ENCODE results near the gene ARHGAP29.

Gene ARHGAP29

DNA sequence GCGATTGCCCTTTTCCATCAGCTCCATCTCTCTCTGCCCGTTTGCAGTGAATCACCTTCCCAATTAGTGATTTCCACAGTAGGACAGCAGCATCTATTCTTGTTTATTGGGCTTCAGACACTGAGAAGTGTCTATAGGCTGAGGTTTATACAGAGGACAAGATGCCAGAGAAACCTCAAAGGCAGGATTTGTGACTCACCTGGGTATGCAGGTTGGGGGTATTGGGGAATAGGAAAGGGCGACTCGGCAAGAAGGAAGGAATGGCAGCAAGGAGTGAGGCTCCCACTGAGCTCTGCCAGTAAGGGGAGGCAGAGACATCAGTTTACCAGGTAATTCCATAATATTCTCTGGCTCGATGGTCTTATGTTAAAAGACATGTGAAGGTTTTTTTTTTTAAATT lies 91.1 kb downstream of the ARHGAP29 start:
- Histone ChIP-seq H3K27me3 (ENCODE audit: control insufficient read depth, insufficient read depth, low read length) (no peaks in the 10 kb centered on the region), H3K27ac (ENCODE audit: low read depth, low read length) (no peak overlapping the region), H3K4me1 (ENCODE audit: control insufficient read depth, insufficient read depth, low read length) (no peaks in the 10 kb centered on the region), H3K9ac (ENCODE audit: low read length) (no peak overlapping the region), H3K36me3 (ENCODE audit: control insufficient read depth, insufficient read depth, low read length) (no peaks in the 10 kb centered on the region), H3K4me3 (ENCODE audit: low read length) (no peak overlapping the region)

- Histone ChIP-seq H3K4me3 (ENCODE audit: low read length) (no peak overlapping the region), H3K4me1 (ENCODE audit: control insufficient read depth, insufficient read depth, low read length) (no peaks in the 10 kb centered on the region)
These were observed 92.5 kb downstream of the ARHGAP29 start for GRCh38 chr1:94144836-94145235.

DNA sequence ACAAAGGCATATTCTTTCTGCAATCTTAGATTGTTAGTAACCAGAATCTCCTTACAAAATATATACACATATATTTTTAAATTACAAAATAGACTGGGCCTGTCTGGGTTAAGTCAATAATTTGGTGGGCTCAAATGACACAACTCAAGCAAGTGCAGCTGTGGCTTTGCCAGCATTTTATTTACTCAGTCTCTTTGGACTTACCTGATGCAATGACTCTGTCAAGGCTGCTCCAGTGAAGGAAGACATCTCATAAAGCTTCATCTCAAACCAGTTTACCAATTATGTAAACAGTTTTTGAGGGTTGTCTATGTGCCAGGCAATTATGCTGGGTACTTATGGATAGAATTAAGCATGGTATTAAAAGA lies 93.6 kb downstream of the ARHGAP29 start:
- Histone ChIP-seq H3K36me3 (ENCODE audit: control insufficient read depth, insufficient read depth, low read length) (no peaks in the 10 kb centered on the region), H3K27ac (ENCODE audit: low read depth, low read length) (no peak overlapping the region)

More at GRCh38 chr1:94144836-94145235, 92.5 kb downstream of the ARHGAP29 start:
- H3K27ac ChIP-seq (ENCODE audit: low read depth, low read length), result no peak overlapping the region
- no peak overlapping the region for H3K9ac ChIP-seq (ENCODE audit: low read length)
- no peaks in the 10 kb centered on the region for H3K36me3 ChIP-seq (ENCODE audit: control insufficient read depth, insufficient read depth, low read length)
- H3K27me3 ChIP-seq (ENCODE audit: control insufficient read depth, insufficient read depth, low read length), result no peaks in the 10 kb centered on the region

GRCh38 chr1:94143173-94143808 lies 94.1 kb downstream of the ARHGAP29 start:
- no peak overlapping the region for H3K27ac ChIP-seq (ENCODE audit: low read depth, low read length)
- H3K4me3 ChIP-seq (ENCODE audit: low read length), result no peak overlapping the region
- no peaks in the 10 kb centered on the region for H3K27me3 ChIP-seq (ENCODE audit: control insufficient read depth, insufficient read depth, low read length)
- no peaks in the 10 kb centered on the region for H3K36me3 ChIP-seq (ENCODE audit: control insufficient read depth, insufficient read depth, low read length)
- H3K9ac ChIP-seq (ENCODE audit: low read length), result no peak overlapping the region
- no peaks in the 10 kb centered on the region for H3K4me1 ChIP-seq (ENCODE audit: control insufficient read depth, insufficient read depth, low read length)

More for the DNA sequence above, 93.6 kb downstream of the ARHGAP29 start:
- no peaks in the 10 kb centered on the region for H3K4me1 ChIP-seq (ENCODE audit: control insufficient read depth, insufficient read depth, low read length)
- no peaks in the 10 kb centered on the region for H3K27me3 ChIP-seq (ENCODE audit: control insufficient read depth, insufficient read depth, low read length)
- no peak overlapping the region for H3K4me3 ChIP-seq (ENCODE audit: low read length)
- H3K9ac ChIP-seq (ENCODE audit: low read length), result no peak overlapping the region

DNA sequence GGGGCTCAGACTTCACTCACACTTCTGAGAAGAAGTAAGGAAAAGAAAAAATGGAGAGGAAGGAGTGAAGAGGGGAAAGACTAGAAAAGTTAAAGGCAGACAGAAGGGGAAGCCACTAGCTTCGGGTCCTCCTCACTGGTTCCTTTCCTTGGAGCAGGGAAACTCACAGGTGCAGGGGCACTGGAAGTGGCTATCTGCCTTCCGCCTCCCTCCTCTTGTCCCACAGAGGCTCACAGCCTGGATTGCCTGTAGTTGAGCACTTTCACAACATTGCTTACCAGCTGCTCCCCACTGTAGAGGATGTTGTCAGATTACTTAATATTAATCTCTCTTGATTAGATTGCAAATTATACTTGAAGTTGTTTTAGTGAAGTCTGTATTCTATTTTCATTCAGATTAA lies 94.8 kb downstream of the ARHGAP29 start:
- H3K4me1 ChIP-seq (ENCODE audit: control insufficient read depth, insufficient read depth, low read length), result no peaks in the 10 kb centered on the region
- H3K27me3 ChIP-seq (ENCODE audit: control insufficient read depth, insufficient read depth, low read length), result no peaks in the 10 kb centered on the region
- no peaks in the 10 kb centered on the region for H3K36me3 ChIP-seq (ENCODE audit: control insufficient read depth, insufficient read depth, low read length)
- no peak overlapping the region for H3K4me3 ChIP-seq (ENCODE audit: low read length)
- H3K9ac ChIP-seq (ENCODE audit: low read length), result no peak overlapping the region
- no peak overlapping the region for H3K27ac ChIP-seq (ENCODE audit: low read depth, low read length)

- Histone ChIP-seq H3K27me3 (ENCODE audit: control insufficient read depth, insufficient read depth, low read length) (no peaks in the 10 kb centered on the region), H3K4me1 (ENCODE audit: control insufficient read depth, insufficient read depth, low read length) (no peaks in the 10 kb centered on the region), H3K9ac (ENCODE audit: low read length) (no peak overlapping the region), H3K27ac (ENCODE audit: low read depth, low read length) (no peak overlapping the region), H3K36me3 (ENCODE audit: control insufficient read depth, insufficient read depth, low read length) (no peaks in the 10 kb centered on the region), H3K4me3 (ENCODE audit: low read length) (no peak overlapping the region)
These were observed 95.4 kb downstream of the ARHGAP29 start for GRCh38 chr1:94142022-94142421.

- Histone ChIP-seq H3K4me1 (ENCODE audit: control insufficient read depth, insufficient read depth, low read length) (no peaks in the 10 kb centered on the region), H3K36me3 (ENCODE audit: control insufficient read depth, insufficient read depth, low read length) (no peaks in the 10 kb centered on the region), H3K4me3 (ENCODE audit: low read length) (no peak overlapping the region), H3K27me3 (ENCODE audit: control insufficient read depth, insufficient read depth, low read length) (no peaks in the 10 kb centered on the region), H3K27ac (ENCODE audit: low read depth, low read length) (no peak overlapping the region), H3K9ac (ENCODE audit: low read length) (no peak overlapping the region)
These were observed 105.3 kb downstream of the ARHGAP29 start for GRCh38 chr1:94132111-94132510.

- Histone ChIP-seq H3K27ac (ENCODE audit: low read depth, low read length) (no peak overlapping the region), H3K4me3 (ENCODE audit: low read length) (no peak overlapping the region), H3K4me1 (ENCODE audit: control insufficient read depth, insufficient read depth, low read length) (no peaks in the 10 kb centered on the region), H3K27me3 (ENCODE audit: control insufficient read depth, insufficient read depth, low read length) (no peaks in the 10 kb centered on the region), H3K36me3 (ENCODE audit: control insufficient read depth, insufficient read depth, low read length) (no peaks in the 10 kb centered on the region), H3K9ac (ENCODE audit: low read length) (no peak overlapping the region)
These were observed 106.4 kb downstream of the ARHGAP29 start for GRCh38 chr1:94130851-94131595.

- no peaks in the 10 kb centered on the region for H3K36me3 ChIP-seq (ENCODE audit: control insufficient read depth, insufficient read depth, low read length)
- no peak overlapping the region for H3K4me3 ChIP-seq (ENCODE audit: low read length)
- no peak overlapping the region for H3K27ac ChIP-seq (ENCODE audit: low read depth, low read length)
- no peak overlapping the region for H3K9ac ChIP-seq (ENCODE audit: low read length)
- H3K27me3 ChIP-seq (ENCODE audit: control insufficient read depth, insufficient read depth, low read length), result no peaks in the 10 kb centered on the region
- no peaks in the 10 kb centered on the region for H3K4me1 ChIP-seq (ENCODE audit: control insufficient read depth, insufficient read depth, low read length)
These were observed 110.7 kb downstream of the ARHGAP29 start for GRCh38 chr1:94126651-94127050.

DNA sequence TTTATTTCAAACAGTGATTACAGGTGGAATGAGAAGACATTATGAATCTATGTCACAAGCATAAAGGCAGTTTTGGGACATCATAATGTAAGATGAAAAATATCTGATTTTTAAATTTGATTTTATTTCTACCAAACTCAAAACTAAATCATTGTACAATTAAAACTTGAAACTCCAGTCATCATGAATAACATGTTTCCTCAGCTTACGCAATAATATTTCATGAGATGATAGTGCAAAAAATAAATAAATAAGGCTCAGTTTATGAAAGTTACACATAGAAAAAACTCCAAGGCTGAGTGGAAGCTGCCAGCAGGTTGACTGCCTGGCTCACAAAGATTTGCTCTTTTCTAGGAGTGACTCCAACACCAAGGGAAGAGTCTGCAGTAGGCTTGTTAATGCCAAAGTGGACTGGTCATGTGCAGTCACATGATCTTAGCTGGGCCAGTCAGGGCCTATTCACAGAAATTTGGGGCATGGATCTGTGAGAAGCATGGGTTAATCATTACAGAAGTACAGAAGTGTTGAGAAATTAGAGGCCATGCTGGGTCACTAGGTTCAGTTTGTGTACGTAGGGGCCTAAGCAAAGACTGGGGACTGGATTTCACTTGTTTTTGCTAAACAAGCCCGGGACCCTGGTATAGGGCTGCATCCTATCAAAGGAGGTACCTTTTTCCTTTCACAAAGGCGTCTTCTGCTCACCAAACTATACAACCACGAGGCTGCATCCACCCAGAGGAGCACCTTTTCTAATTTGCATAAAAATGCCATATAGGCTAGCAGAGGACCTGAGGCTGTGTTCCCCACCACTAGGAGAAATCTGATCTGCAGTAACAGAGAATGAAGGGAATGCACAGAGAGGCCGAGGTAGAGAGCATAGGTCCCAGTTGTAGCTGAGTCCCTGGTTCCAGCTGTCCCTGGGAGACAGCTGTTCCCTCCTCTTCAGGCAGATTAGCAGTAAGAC lies 111.6 kb downstream of the ARHGAP29 start:
- Histone ChIP-seq H3K4me1 (ENCODE audit: control insufficient read depth, insufficient read depth, low read length) (no peaks in the 10 kb centered on the region), H3K27me3 (ENCODE audit: control insufficient read depth, insufficient read depth, low read length) (no peaks in the 10 kb centered on the region), H3K36me3 (ENCODE audit: control insufficient read depth, insufficient read depth, low read length) (no peaks in the 10 kb centered on the region), H3K9ac (ENCODE audit: low read length) (no peak overlapping the region), H3K27ac (ENCODE audit: low read depth, low read length) (no peak overlapping the region), H3K4me3 (ENCODE audit: low read length) (no peak overlapping the region)

- H3K9ac ChIP-seq (ENCODE audit: low read length), result no peak overlapping the region
- no peak overlapping the region for H3K27ac ChIP-seq (ENCODE audit: low read depth, low read length)
- H3K4me3 ChIP-seq (ENCODE audit: low read length), result no peak overlapping the region
- no peaks in the 10 kb centered on the region for H3K27me3 ChIP-seq (ENCODE audit: control insufficient read depth, insufficient read depth, low read length)
- no peaks in the 10 kb centered on the region for H3K4me1 ChIP-seq (ENCODE audit: control insufficient read depth, insufficient read depth, low read length)
- no peaks in the 10 kb centered on the region for H3K36me3 ChIP-seq (ENCODE audit: control insufficient read depth, insufficient read depth, low read length)
These were observed 112.8 kb downstream of the ARHGAP29 start for GRCh38 chr1:94124538-94124937.

- no peak overlapping the region for H3K27ac ChIP-seq (ENCODE audit: low read depth, low read length)
- no peak overlapping the region for H3K4me3 ChIP-seq (ENCODE audit: low read length)
- no peaks in the 10 kb centered on the region for H3K4me1 ChIP-seq (ENCODE audit: control insufficient read depth, insufficient read depth, low read length)
- H3K27me3 ChIP-seq (ENCODE audit: control insufficient read depth, insufficient read depth, low read length), result no peaks in the 10 kb centered on the region
- H3K9ac ChIP-seq (ENCODE audit: low read length), result no peak overlapping the region
- H3K36me3 ChIP-seq (ENCODE audit: control insufficient read depth, insufficient read depth, low read length), result no peaks in the 10 kb centered on the region
These were observed 115.0 kb downstream of the ARHGAP29 start for GRCh38 chr1:94122201-94122970.

All from rectal smooth muscle tissue (tissue), 1 donor.